GM19351 (cell line): Measurements from ENCODE around the gene CHRDL2.

Source experiments
- ATAC-seq: cut with Tn5 transposase; IDR thresholded peaks from one replicate; pipeline ENCODE4 v1.9.1; 2021; ENCODE audit warnings: mild to moderate bottlenecking, moderate library complexity; ENCODE audit not compliant: unreplicated experiment

Gene CHRDL2

DNA sequence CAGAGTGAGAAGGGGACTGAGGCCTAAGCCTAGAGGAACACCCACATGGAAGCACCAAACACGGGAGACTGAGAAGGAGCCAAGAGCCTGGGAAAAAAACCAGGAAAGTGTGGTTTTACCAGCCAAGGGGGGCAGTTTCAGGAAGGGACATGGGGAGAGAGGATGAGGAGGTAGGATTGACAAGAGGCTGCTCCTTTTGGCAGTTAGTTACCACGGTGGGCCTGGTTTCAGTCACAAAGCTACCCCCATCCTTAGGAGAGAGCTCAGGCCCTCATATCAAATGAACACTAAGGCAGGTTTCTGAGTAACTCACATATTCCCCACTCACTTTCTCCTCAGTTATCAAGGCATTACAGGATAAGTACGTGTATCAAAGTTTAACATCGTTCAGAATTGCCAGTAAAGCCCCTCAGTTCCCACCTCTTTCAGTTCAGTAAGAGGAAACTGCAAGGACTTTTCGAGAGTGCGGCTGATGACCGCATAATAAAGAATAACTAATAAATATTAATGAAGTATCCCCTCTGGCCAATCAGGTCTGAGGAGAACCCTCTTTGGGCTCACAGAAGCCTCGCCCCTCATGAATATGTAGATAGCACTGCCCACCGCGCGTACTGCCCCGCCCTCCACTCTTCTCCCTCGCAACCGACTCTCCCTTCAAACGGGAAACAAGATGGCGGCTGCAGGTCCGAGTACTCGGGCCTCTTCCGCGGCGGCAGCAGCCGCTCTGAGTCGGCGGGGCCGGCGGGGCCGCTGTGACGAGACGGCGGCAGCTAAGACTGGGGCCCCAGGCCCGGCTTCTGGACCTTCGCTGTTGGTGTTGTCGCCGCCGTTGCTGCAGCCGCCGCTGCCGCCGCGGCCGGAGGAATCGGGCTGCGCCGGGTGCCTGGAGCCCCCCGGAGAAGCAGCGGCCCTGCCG is 17.2 kb upstream of the CHRDL2 start, which contains the start of gene RNF169:
RNF169 (plus strand) TSS at position 639 of the 916 bp plus-strand sequence; CDS start at position 671, 32 bp downstream.
- peak; percentile 98 for ATAC-seq

DNA sequence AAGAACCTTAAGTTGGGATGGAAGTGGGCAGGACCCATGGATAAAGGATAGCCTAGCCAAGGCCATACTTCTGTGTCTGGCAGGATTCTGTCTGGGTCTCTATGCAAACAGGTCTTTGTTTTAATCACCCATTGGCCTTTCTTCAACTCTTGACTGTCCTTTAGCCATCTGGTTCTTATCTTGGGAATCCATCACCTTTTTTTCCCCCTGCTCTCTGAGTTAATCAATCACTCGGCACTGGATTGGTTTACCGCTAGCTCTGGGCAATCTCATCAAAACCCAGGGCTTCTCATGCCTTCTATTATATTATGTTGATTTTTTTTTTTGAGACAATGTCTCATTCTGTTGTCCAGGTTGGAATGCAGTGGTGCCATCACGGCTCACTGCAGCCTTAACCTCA is 15.6 kb upstream of the CHRDL2 start:
- no peak for ATAC-seq

DNA sequence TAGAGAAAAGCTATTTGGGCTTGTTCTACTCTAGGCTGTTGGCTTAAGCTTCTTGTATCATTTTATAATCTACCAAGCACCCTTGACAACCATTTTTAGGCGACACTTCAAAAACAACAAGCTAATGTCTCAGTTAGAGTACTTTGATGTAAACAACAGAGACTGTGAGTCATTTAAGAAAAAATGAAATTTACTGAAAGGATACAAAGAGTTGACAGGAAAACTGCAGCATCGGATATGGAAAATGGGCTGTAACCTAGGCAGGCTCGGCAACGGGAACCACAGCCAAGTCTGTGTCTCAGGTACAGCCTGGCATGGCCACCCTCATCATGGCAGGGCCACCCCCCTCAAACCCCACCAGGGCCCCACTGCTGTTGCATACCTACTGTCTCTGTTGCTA is 13.1 kb upstream of the CHRDL2 start:
- no peak for ATAC-seq

DNA sequence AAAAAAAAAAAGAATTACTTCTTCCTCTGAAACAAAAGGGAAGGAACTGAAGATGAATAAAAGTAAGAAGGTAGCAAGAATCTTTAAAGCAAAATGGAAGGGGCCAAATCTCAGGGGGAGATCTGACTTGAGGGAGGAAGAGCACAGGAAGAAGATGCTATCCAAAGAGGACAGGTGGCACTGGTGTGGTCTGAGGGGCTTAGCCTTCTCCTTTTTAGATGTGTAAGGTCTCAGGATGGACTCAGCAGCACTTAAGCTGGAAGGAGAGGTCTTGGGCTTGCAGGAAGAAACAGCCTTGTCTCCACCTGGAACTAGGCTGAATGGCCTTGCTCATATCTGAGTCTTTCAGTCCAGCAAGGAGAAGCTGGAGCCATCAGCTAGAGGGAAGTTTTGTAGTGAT is 12.4 kb upstream of the CHRDL2 start:
- ATAC-seq: no peak

DNA sequence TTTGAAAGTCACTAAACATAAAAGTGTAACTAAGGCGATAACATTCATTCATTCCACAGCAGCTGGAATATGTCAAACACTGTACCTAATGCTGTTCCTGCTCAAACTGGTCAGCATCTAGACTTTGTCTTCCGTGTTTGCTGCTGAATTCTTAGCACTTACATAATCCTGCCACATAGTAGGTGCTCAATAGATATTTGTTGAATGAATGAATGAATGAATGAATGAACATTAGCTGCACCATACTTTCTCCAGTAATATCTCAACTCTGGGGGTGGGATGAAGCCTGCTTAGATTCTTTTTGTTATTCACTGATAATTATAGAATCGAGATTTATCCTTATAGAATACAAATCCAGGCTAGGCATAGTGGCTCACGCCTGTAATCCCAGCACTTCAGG is 10.8 kb upstream of the CHRDL2 start:
- no peak for ATAC-seq

DNA sequence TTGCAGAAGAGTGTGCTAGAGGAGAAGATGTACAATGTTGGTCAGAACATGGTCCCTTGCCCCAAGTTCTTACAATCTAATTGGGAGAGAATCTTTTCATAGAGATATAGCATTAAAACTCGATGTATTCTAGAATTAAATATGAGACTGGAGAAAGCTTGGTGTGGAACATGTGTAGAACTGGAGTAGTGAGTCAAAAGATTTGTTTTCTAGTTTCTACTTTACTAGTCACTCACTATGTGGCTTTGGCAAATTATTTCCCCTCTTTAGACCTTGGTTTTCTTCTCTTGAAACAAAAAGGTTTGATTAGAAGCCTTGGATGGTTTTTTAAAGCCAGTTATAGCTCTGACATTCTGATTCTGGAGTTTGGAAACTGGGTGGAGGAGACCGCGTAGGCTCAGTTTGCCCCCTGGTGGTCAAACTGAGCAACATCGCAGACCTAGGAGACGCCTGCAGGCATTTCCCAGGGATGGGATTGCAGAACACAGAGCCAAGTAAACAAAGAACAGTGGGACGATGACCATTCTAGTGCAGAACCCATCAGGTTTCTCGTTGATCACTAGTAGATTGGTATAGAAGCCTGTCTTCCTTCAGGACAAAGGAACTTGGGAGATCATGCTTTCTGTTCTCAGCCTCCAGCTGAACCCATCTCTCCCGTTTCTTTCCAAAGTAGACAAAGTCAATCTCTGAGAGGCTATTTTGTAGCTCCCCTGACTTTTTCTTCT is 8.5 kb upstream of the CHRDL2 start:
- ATAC-seq: peak; percentile 43

DNA sequence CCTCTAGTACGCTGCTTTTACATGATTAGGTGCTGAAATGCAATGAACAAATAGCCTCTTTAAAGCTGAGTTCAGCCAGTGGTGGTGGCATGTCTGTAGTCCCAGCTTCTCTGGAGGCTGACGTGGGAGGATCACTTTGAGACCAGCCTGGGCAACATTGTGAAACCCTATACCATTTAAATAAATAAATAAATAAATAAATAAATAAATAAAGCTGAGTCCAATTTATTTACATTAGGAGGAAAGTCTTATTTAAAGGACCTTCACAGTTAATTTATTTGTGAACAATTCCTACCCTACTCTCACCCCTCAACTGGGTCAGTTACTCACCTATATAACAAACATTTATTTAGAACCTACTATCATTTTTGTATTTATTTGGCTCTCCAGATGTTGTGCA is 4.8 kb upstream of the CHRDL2 start:
- no peak for ATAC-seq

DNA sequence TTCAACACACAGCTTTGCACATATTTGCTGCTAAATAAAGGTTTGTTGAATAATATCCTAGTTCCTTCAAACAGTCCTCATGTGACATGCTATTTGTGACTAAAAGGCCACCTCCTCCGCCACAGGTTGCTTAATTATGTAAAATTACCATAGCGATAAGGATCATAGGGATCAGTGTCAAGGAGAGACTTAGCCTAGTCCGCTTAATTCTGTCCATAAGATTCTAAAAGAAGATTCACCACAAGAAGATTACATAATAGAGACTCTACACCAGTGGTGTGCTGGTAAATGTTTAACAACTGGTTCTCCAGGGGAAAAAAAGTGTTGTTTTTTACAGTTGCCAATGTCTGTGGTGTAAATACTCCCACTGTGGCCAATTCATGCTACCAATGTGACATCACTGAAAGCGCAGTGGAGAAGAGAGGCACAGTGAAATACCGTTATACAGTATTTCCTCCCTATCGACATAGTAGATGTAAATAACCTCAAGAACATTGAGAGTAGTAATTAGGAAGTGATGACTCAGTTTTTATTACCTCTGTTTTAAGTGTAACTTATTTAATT is 4.2 kb upstream of the CHRDL2 start:
- no peak for ATAC-seq

DNA sequence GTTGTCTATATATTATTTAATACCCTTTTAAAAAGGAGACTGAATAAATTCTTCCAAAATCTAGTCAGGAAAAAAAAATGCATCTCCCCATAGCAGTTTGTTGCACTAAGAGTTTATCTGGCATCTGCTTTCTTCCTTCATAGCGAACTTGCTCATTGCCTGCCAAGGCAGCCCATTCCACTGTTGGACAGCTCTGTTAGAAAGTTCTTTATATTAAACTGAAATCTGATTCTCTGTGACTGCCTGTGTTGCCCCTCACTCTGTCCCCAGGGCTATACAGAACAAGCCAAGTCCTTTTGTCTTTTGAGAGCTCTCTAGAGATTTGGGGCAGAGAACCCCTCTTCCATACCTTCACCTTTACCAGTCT is 3.3 kb upstream of the CHRDL2 start:
- ATAC-seq: no peak

DNA sequence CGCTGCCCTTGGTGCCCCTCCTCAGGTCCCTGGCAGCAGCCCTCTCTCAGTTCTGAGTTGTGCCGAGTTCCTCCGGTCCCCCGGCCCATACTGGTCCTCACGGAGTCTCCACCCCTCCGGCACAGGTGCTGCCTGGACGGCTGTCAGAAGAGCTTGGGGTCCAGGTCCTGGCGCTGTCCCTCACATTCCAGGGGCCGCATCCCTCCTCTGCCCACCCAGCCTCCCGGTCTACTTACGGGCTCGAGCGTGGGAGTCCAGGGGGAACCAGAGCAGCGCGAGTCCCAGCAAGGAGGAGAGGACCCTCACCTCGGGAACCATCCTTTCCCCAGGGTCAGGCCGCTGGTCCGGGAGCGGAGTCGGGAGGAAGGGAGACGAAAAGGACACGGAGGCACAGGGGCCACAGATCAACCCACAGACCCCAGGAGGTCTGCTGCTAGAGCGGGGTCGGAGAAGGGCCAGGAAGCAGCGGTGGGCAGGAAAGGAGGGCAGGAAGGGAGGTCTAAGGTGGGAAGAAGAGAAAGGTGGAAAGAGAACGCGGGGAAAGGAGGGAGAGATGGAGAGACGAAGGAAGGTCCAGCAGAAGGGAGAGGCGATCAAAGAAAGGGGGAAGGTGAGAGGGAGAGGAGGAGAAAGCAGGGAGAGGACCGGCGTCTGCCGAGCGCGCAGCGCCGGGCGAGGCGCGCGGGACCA is 510 bp downstream of the CHRDL2 start:
- no peak for ATAC-seq

DNA sequence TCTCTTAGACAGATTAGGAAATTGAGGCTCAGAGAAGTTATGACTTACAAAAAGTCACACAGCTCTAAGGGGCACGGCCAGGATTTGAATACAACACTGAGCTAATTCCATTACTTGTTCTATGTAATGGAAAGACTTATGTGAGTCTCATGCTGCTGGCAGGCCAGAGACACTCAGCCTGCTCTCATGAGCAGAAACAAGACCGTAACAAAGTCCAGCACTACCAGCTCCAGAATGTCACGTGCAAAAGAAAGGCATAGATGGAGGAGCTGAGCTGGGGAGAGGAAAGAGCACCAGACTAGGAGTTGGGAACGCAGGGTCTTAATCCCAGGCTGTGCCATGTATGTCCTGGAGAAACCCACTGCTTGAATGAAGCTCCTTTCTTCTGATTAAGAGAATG is 1.8 kb downstream of the CHRDL2 start:
- ATAC-seq: no peak

DNA sequence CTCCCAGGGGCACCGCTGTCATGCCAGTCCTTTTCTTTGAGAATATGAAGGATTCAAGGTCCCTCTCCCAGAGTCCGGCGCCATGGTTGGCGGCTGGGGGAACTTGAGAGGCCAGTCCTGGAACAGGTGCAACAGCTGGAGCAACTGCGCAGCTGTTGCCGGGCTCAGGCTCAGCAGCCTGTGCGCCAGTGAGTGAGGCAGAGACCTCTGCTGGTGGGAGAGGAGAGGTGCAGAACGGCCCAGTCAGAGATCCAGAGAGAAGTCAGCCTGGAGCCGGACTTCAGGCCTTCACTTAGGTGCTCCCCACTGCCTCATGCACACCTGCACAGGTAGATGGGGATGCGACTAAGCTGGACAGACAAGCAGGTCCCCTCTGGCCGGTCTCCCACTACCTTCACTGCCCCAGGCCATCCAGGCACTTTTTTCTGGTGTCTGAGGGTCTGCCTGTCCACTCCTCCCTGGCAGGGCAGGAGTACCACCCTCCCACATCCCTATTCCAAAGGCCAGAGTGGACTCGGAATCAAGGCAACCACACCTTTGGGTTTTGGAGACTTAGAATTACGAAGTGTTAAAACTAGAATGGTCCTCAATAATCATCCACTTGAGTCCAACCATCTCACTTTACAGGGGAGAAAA is 4.6 kb downstream of the CHRDL2 start:
- ATAC-seq: peak; percentile 82

DNA sequence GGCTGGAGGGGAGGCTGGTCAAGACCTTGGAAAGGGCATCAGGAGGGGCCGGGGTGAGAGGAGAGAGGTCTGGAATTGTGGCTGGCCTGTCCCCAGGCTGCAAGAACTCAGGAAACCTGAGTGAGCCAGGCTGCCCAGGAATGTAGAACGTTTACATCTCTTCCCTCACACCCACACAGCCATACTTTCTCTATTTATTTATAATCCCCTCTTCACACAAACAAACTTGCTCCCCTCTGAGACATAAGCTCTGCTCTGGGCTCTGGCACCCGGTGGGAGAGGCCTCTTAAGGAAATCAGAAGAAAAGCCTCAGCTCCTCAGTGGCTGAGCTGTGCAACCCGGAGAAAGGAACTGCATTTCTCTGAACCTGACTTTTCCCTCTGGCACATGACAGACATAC is 5.5 kb downstream of the CHRDL2 start:
- no peak for ATAC-seq

DNA sequence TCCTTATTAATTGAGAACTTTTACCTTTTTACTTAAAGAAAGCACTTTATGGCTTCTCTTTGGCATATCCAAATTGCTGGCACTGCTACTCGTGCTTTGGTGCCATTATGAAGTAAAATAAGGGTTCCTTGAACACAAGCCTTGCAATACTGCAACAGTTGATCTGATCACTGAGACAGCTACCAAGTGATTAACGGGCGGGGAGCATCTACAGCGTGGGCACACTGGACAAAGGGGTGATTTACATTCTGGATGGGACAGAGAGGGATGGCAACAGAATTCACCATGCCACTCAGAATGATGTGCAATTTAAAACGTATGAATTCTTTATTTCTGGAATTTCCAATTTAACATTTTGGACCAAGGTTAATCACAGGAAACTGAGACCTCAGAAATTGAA is 7.7 kb downstream of the CHRDL2 start:
- ATAC-seq: no peak

DNA sequence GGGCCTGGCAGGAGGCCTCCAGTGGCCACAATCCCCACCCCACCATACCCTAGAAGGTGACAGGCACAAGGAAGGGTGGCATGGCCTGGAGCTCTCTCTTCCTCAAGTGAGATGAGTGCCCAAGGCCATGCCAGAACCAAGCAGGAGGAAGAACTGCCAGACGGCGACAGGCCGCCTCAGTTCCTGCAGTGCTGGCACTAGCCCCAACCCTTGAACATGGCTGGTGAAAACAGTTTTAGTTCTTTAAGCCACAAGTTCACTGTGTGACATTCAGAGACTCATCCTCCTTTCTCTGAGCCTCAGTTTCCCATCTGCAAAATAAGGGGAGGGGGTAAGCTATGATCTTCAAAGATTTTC is 9.8 kb downstream of the CHRDL2 start:
- ATAC-seq: no peak

DNA sequence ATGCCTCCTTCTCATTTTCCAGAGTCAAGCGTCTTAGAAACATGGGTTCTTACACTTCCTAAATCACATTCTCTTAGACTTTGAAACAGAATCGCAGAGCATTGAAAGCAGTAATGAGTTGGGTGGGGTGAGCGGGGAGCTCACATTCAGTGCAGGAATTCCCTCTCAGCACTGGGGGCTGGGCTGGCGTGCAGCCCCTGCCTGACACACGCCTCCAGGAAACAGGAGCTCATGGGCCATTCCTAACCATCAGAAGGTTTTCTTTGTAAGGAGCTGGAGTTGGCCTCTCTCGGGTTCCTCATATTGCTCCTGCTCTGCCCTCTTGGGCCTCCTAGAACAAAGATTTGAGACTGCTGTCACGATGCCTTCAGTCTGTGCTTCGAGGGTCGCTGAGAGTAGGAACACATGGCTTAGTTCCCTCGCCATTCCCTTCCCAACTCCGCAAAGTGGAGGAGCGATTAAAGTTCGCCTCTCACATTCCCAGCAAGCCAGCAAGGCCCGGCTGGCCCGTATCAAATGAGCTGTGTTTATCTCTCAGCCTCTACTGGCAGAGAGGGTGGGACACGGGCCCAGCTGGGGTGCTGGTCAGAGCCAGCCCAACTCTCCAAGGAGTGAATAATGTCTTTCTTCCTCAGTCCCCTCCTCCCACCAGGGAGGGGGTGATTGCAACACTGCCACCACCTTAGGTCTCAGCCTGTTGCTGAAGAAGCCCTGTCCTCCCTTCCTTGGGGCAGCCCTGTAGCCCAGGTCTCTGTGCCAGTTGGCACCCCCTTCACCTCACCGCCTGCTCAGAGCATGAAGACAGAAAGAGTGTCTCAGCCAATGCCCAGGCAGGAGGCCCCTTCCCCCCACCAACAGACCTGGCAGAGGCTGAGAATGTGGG is 10.4 kb downstream of the CHRDL2 start:
- ATAC-seq: no peak

DNA sequence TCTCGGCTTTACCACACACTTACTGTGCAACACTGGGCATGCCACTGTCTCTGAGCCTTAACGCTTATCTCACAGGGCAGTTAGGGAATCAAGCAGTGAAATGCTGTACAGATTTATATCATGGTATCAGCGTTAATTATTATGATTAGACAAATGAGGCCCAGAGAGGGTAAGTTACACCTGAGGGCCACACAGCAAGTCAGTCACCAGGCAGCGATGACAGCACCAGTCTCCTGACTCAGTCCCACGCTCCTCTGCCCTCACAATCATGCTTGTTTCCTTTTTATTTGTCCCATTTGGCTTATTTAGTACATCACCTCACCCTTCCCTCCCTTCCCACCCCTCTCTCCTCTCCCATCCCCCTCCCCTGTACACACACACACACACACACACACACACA is 12.2 kb downstream of the CHRDL2 start:
- ATAC-seq: no peak

DNA sequence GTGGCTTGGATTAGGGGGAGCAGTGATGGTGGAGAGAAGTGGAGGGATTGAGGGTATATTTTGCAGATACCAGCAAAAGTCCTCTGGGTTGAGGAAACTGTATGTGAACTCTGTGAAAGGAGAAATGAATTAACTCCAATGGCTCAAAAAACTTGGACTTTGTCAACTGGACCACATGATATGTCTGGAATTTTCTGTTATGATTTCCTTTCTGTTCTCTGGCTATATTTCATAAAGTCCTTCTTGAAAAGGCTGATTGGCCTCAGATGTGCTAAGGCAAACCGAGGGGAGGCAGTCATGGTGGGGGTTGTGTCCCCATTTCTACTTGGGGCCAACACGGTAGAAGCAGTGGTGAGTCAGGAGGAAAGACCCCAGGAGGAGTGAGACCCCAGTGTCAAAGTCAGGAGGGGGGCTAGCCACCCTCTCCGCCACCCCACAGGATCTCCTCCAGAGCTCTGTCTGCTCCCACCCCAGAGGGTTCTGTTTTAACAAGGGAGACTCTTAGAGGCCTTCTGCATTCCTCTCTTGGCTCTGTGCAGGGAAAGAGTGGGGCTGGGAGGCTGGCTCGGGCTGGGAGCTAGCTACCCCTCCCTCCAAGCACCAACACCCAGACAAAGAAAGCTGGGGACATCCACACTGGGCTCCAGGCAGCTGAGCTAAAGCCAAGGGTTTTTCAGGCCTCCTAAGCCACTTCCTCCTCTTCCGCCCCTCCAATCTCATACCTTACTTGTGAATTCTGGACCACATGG is 13.8 kb downstream of the CHRDL2 start:
- no peak for ATAC-seq

DNA sequence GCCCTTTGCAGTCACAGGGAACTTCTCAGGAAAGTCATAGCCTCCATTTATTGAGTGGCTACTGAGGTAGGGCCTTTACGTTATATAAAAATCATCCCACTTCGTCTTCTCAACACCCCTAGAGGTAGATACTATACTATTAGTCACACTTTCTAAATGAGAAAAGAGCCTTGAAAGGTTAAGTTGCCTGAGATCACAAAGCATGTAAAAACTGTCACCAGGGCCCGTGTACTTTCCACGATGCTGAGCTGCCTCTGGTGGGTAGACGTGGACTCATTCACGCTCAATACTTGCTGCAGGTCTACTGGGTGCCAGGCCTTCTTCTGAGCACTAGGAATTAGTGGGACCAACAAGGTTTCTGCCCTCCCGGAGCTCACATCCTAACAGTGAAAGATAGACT is 16.3 kb downstream of the CHRDL2 start:
- no peak for ATAC-seq
